Psoas muscle (tissue), 8 donors: ENCODE results near the gene CLCN7. TPM values are rescaled to one million over a fixed set of nuclear protein-coding genes. Genes with fewer than 3 reads are reported as not detected.

Source experiments
- ATAC-seq, 4 donors: fragments of 200-7000 bp; cut with Tn5 transposase; one replicate each; pipeline ENCODE4 v1.9.1; 2020; ENCODE audit warnings: moderate library complexity in 3 of 4, mild to moderate bottlenecking in 2 of 4
- DNase-seq, 2 donors: peaks; one replicate each; pipeline ENCODE4 v3.0.0-alpha.2; 2020
- H3K27ac ChIP-seq: fragments of 200-600 bp; one replicate; pipeline ENCODE4 v1.8.0; 2022
- H3K27me3 ChIP-seq, 3 donors: fragments of 200-600 bp in 1 of 3; one replicate each; pipeline versions ENCODE4 v1.6.1 to v1.8.0; 2013 to 2022; ENCODE audit warnings: low read length in 2 of 3, mild to moderate bottlenecking in 2 of 3, moderate library complexity in 1 of 3; ENCODE audit not compliant: insufficient read depth in 3 of 3
- H3K36me3 ChIP-seq, 2 donors: fragments of 200-600 bp in 1 of 2; one replicate each; pipeline versions ENCODE4 v1.6.1 to v1.8.0; 2013 to 2022; ENCODE audit warnings: low read depth in 1 of 2, mild to moderate bottlenecking in 1 of 2, moderate library complexity in 1 of 2; ENCODE audit not compliant: insufficient read depth in 1 of 2
- H3K4me1 ChIP-seq: fragments of 200-600 bp; one replicate; pipeline ENCODE4 v1.8.0; 2022
- H3K4me3 ChIP-seq: fragments of 200-600 bp; one replicate; pipeline ENCODE4 v1.8.0; 2022; ENCODE audit warnings: mild to moderate bottlenecking
- H3K9me3 ChIP-seq: fragments of 200-600 bp; one replicate; pipeline ENCODE4 v1.8.0; 2022
- WGBS, 3 donors: extraction: QIAGEN DNeasy Blood & Tissue Kit; methylation state at CpG; one replicate each; pipeline versions ENCODE4 v1.1.6 to v1.1.7; 2013; 5-methylcytosine and 5-hydroxymethylcytosine counted together
- intact Hi-C, 2 donors: fragments of 100-400 bp; cut with DNase I; formaldehyde crosslinking; loops; one replicate each; pipeline versions ENCODE4 v1.11.0 to v1.14.2; 2022
- polyA plus RNA-seq, 3 donors: library from polyadenylated mRNA; stranded (reverse); fragments of 200-250 nt; gene quantifications; one replicate each; pipeline ENCODE4 v1.2.3, GENCODE V29; 2013
- total RNA-seq, 4 donors: library from RNA; stranded (reverse); fragmentation: NEBNext Ultra II Directional in 2 of 4; extraction: Animal tissue kit (Norgen Biotek cat#: 25700) in 2 of 4; gene quantifications; one replicate each; pipeline versions ENCODE4 v1.2.1 to v1.2.4, GENCODE V29; 2021 to 2023
- TF ChIP-seq, protein P1 (sequence below): fragments of 200-600 bp; IDR thresholded peaks from one replicate; pipeline ENCODE4 v1.8.0; 2022; ENCODE audit warnings: antibody characterized with exemption
- donor health status: healthy with polysubstance abuse.
- donor health status: DM: no; HTN: no; CAD: no; lungs with moderate emphysema.
- donor health status: Bipolar disorder and iron deficiency.
- donor health status: healthy.
- donor health status: DM: yes; HTN: yes; CAD: no.
- donor health status: DM: no; HTN: no; CAD: no.
- donor health status: DM: no; HTN: no; CAD: no.
- donor health status: DM: yes; HTN: yes; CAD: no.

The CLCN7 gene
- total and polyA plus RNA-seq, 7 donors = 27.0 to 65.4 (median 41.2) TPM

DNA sequence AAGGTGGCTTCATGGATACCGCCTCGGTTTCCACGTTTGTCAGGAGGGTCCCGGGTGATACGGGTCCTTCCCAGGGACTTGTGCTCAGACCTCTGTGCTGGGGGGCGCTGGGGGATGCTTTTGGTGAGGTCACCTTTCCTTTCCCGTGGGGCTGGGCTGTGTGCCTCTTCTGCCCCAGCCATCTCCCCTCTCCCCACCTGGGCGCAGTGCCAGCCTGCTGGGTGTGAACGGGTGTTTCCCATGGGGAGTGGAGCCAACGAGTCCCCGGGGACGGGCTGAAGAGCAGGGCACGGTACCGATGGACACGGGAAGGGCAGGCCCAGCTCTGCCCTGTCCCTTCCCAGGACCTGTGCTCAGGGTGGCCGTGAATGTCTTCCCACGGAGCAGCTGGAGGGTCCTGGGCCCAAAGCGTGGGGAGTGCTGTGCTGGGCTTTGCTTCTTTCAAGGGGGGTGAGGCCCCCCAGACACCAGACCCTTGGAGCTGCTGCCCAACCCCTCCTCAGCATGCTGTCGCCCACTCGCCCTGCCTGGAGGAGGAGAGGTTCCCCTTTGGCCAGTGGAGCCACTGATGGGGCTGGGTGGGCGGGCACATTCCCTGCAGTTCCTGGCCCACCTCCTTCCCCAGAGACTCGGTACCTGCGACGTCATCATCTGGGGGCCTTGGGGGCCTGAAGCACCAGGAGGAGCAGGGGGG is 33.8 kb upstream of the CLCN7 start:
- Histone ChIP-seq H3K36me3 (peaks cover 0 to 32% of the 10 kb centered on the region in 2 donors), H3K4me1 (peaks cover 19% of the 10 kb centered on the region)
- WGBS, 3 donors = 78 to 81% (median 78%) methylated on average over 21 to 24 of the region's 24 CpGs

DNA sequence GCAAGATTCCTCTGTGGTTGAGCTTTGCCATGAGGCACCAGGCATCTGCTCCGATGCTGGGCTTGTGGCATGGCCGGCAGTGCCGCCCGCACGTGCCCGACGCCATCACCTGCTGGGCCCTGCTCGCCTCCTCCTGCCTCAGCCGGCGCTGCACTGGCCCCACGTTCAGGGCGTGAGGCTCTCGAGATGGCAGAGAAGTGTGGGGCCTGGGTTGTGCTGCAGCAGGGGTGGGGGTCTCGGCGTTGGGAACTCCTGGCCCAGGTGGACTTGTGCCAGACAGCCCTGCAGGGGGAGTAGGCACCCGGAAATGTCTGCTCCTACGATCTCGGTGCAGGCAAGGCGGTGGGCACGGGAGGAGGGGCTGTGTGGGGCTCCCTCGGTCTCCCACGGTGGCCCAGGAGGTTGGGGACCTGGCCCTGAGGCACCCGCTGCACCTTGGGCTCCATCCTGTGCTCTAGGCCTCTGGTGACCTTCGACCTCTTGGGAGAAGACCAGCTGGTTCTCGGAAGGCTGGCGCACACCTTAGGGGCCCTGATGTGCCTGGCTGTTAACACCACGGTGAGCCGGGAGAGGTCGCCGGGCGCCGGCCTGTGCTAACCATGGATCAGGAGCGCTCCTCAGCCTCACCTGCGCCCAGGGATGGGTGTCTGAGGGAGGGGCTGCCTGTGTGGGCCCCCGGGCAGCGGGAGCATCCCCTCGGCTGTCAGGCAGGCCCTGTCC is 31.8 kb upstream of the CLCN7 start:
- no peaks in the 10 kb centered on the region for H3K27me3 ChIP-seq
- H3K4me1 ChIP-seq = peaks cover 19% of the 10 kb centered on the region
- TF ChIP-seq, protein P1, sequence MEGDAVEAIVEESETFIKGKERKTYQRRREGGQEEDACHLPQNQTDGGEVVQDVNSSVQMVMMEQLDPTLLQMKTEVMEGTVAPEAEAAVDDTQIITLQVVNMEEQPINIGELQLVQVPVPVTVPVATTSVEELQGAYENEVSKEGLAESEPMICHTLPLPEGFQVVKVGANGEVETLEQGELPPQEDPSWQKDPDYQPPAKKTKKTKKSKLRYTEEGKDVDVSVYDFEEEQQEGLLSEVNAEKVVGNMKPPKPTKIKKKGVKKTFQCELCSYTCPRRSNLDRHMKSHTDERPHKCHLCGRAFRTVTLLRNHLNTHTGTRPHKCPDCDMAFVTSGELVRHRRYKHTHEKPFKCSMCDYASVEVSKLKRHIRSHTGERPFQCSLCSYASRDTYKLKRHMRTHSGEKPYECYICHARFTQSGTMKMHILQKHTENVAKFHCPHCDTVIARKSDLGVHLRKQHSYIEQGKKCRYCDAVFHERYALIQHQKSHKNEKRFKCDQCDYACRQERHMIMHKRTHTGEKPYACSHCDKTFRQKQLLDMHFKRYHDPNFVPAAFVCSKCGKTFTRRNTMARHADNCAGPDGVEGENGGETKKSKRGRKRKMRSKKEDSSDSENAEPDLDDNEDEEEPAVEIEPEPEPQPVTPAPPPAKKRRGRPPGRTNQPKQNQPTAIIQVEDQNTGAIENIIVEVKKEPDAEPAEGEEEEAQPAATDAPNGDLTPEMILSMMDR = no peak
- ATAC-seq = no peak
- peaks cover 7 to 51% of the 10 kb centered on the region in 2 donors for H3K36me3 ChIP-seq
- H3K9me3 ChIP-seq = no peaks in the 10 kb centered on the region
- intact Hi-C loops = no loop called here
- 87 to 89% (median 89%) methylated on average over 32 to 37 of the region's 37 CpGs for WGBS, 3 donors
- H3K27ac ChIP-seq = no peak overlapping the region
- no peak overlapping the region for H3K4me3 ChIP-seq
- no peak for DNase-seq

More for the DNA sequence above, 33.8 kb upstream of the CLCN7 start:
- peak overlapping the region; percentile 91 for H3K27ac ChIP-seq
- H3K27me3 ChIP-seq = no peaks in the 10 kb centered on the region
- ATAC-seq (no peak), DNase-seq (no peak)
- TF ChIP-seq, protein P1 = no peak
- intact Hi-C loops = no loop called here
- H3K4me3 ChIP-seq = no peak overlapping the region
- H3K9me3 ChIP-seq = no peaks in the 10 kb centered on the region

DNA sequence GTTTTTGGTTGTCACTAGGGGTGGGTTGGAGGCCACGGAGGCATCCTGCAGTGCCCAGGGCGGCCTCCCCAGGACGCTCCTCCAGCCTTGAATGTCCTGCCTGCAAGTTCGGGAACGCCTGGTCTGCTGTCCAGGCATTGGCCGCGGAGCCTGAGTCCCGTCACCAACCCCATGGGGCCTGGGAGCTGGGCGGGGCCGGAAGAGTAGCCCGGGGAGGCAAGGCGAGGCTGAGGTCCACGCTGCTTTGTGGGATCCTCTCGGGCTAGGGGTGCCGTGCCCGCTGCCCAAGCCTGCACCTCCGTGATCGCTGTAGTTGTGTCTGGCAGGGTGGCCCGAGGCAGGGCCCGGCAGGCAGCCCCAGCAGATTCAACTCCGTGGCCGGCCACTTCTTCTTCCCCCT is 31.1 kb upstream of the CLCN7 start:
- H3K36me3 ChIP-seq = peaks cover 7 to 59% of the 10 kb centered on the region in 2 donors
- ATAC-seq = no peak
- DNase-seq = no peak
- H3K27ac ChIP-seq = no peak overlapping the region
- TF ChIP-seq, protein P1 = no peak
- no peak overlapping the region for H3K4me3 ChIP-seq
- 91 to 98% (median 94%) methylated on average over 19 to 22 of the region's 22 CpGs for WGBS, 3 donors
- H3K9me3 ChIP-seq = no peaks in the 10 kb centered on the region
- intact Hi-C loops = no loop called here
- H3K4me1 ChIP-seq = peaks cover 19% of the 10 kb centered on the region
- H3K27me3 ChIP-seq = no peaks in the 10 kb centered on the region

DNA sequence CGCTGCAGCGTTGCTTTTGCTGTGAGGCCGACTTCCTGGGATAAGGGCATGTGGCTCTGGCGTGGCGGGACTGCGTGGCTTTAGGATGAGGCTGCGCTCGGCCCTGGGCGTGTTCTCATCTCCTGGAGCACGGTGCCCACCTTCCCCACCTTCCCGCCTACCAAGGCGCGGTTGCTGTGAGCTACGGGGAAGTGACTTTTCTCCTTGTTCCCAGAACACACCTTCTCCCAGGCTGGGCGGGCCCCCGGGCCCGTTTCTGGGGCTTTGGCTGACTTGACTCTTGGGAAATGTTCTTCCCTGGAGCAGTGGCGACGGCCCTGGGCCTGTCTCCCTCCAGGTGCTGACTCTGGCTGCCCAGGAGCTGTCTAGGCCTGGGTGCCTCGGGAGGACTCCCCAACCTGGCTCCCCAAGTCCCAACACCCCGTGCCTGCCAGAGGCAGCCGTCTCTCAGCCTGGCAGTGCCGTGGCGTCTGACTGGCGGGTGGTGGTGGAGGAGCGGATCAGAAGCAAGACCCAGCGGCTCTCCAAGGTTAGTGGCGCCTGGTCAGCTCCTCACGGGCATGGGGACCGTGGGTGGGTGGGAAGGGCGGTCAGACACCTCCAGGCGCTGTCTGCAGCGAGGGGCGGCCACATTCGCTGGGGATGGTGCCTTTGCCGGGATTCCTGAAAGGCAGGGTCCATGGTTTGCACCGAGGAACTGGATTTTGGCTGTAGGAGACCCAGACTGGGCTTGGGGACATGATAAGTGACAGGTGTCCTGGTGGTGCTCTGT is 30.4 kb upstream of the CLCN7 start:
- no peaks in the 10 kb centered on the region for H3K9me3 ChIP-seq
- intact Hi-C loops = no loop called here
- TF ChIP-seq, protein P1 = no peak
- 92 to 96% (median 95%) methylated on average over 36 to 37 of the region's 37 CpGs for WGBS, 3 donors
- H3K4me1 ChIP-seq = peaks cover 17% of the 10 kb centered on the region
- no peak for ATAC-seq
- no peak overlapping the region for H3K4me3 ChIP-seq
- DNase-seq = peak in 1 of 2 donors; percentile 50
- H3K27me3 ChIP-seq = no peaks in the 10 kb centered on the region
- peaks cover 7 to 65% of the 10 kb centered on the region in 2 donors for H3K36me3 ChIP-seq
- H3K27ac ChIP-seq = no peak overlapping the region
